NCI-H1436 treated with DMSO at 0.1 percent for 48 hours (cell line): ENCODE data around the gene GGA3.
"Not testable (repeated sequence)": the region's sequence is repeated elsewhere in the genome, so short reads cannot be mapped to it uniquely, and the experiment has no call there.

Experiments used
- DNase-seq: peaks from one replicate; lab custom pipeline; 2025; lab: John Stamatoyannopoulos, UW

Gene GGA3

GRCh38 chr17:75272848-75273184 is 11.4 kb upstream of the GGA3 start:
- no peak for DNase-seq

GRCh38 chr17:75271955-75272847 is 10.8 kb upstream of the GGA3 start:
- no peak for DNase-seq

GRCh38 chr17:75271233-75271954 is 10.0 kb upstream of the GGA3 start:
- DNase-seq, result no peak

GRCh38 chr17:75270966-75271232 is 9.5 kb upstream of the GGA3 start, which contains the start of gene MIF4GD:
MIF4GD (minus strand) TSS chr17:75271231; CDS start chr17:75270195, 1,036 bp downstream.
- no peak for DNase-seq

GRCh38 chr17:75270218-75270965 is 9.0 kb upstream of the GGA3 start:
- DNase-seq, result no peak

- no peak for DNase-seq
These were observed 8.4 kb upstream of the GGA3 start for GRCh38 chr17:75269844-75270217.

- DNase-seq, result no peak
These were observed 6.2 kb upstream of the GGA3 start for GRCh38 chr17:75267411-75268232.

GRCh38 chr17:75267153-75267410 is 5.7 kb upstream of the GGA3 start:
- DNase-seq, result no peak

- no peak for DNase-seq
These were observed 5.1 kb upstream of the GGA3 start for GRCh38 chr17:75266316-75267152.

GRCh38 chr17:75265614-75266315 is 4.4 kb upstream of the GGA3 start:
- DNase-seq, result no peak

GRCh38 chr17:75263055-75263454 is 1.6 kb upstream of the GGA3 start:
- DNase-seq, result no peak

- DNase-seq, result no peak
These were observed 753 bp upstream of the GGA3 start for GRCh38 chr17:75262112-75262606.

- no peak for DNase-seq
These were observed 618 bp downstream of the GGA3 start for GRCh38 chr17:75260641-75261335.

- not testable (repeated sequence) for DNase-seq
These were observed 4.2 kb downstream of the GGA3 start for GRCh38 chr17:75257228-75257627.

GRCh38 chr17:75255954-75256698 is 5.3 kb downstream of the GGA3 start:
- DNase-seq, result not testable (repeated sequence)

- DNase-seq, result no peak
These were observed 9.2 kb downstream of the GGA3 start for GRCh38 chr17:75252039-75252816.

GRCh38 chr17:75250009-75250471 is 11.4 kb downstream of the GGA3 start:
- no peak for DNase-seq

GRCh38 chr17:75249564-75249963 is 11.8 kb downstream of the GGA3 start:
- no peak for DNase-seq
